Mesothelial cell of epicardium (in vitro differentiated cells): ENCODE data around the gene CEP104. TPM values are rescaled to one million over a fixed set of nuclear protein-coding genes. Genes with fewer than 3 reads are reported as not detected.

Experiments used
- DNase-seq, 2 experiments: peaks; one replicate each; pipeline ENCODE4 v3.0.0; 2021; ENCODE audit warnings: low spot score in 2 of 2; ENCODE audit not compliant: unreplicated experiment in 2 of 2
- H3K27ac Mint-ChIP-seq: 2 replicates; pipeline ENCODE4 v1.8.0; 2021; ENCODE audit warnings: mixed read lengths
- H3K27me3 Mint-ChIP-seq: 2 replicates; pipeline ENCODE4 v1.8.0; 2021; ENCODE audit warnings: low read depth, mixed read lengths
- H3K36me3 Mint-ChIP-seq: 2 replicates; pipeline ENCODE4 v1.8.0; 2021; ENCODE audit warnings: mixed read lengths
- H3K4me1 Mint-ChIP-seq: 2 replicates; pipeline ENCODE4 v1.8.0; 2021; ENCODE audit warnings: mixed read lengths
- H3K4me3 Mint-ChIP-seq: 2 replicates; pipeline ENCODE4 v1.8.0; 2021; ENCODE audit warnings: mild to moderate bottlenecking, moderate library complexity, mixed read lengths
- H3K9me3 Mint-ChIP-seq: 2 replicates; pipeline ENCODE4 v1.8.0; 2021; ENCODE audit warnings: mixed read lengths
- total RNA-seq: library from RNA; stranded (reverse); gene quantifications from 3 replicates; pipeline ENCODE4 v1.2.1, GENCODE V29; 2021
- TF ChIP-seq, protein P1 (sequence below): fragments of 200-600 bp; sonication (generic); IDR thresholded peaks from one replicate; pipeline ENCODE4 v1.5.0; 2021; ENCODE audit warnings: antibody characterized with exemption; ENCODE audit not compliant: unreplicated experiment

The CEP104 gene
- total RNA-seq, 1 donor from 2014 or later, result 37.0 TPM

DNA sequence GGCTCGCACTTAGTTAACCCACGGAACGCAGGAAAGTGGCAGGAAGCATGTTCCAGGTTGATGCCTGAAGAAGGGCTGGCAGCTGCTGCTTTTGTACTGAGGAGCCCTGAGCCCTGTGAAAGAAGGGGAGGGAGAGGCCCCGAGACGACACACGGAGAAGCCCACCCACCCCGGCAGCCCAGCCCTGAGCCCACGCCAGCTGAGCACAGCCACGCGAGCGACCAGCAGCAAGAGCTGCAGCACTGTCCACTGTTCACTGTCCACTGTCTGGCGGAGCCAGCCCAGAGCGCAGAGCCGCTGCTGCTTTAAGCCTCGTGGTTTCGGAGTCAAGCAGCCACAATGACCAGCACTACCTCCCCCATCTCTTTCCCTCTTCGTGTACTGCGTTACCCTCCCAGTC lies 66.1 kb downstream of the CEP104 start:
- TF ChIP-seq, protein P1, sequence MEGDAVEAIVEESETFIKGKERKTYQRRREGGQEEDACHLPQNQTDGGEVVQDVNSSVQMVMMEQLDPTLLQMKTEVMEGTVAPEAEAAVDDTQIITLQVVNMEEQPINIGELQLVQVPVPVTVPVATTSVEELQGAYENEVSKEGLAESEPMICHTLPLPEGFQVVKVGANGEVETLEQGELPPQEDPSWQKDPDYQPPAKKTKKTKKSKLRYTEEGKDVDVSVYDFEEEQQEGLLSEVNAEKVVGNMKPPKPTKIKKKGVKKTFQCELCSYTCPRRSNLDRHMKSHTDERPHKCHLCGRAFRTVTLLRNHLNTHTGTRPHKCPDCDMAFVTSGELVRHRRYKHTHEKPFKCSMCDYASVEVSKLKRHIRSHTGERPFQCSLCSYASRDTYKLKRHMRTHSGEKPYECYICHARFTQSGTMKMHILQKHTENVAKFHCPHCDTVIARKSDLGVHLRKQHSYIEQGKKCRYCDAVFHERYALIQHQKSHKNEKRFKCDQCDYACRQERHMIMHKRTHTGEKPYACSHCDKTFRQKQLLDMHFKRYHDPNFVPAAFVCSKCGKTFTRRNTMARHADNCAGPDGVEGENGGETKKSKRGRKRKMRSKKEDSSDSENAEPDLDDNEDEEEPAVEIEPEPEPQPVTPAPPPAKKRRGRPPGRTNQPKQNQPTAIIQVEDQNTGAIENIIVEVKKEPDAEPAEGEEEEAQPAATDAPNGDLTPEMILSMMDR, result no peak
- Mint-ChIP-seq H3K27ac (no peak overlapping the region), H3K4me3 (no peak overlapping the region)

DNA sequence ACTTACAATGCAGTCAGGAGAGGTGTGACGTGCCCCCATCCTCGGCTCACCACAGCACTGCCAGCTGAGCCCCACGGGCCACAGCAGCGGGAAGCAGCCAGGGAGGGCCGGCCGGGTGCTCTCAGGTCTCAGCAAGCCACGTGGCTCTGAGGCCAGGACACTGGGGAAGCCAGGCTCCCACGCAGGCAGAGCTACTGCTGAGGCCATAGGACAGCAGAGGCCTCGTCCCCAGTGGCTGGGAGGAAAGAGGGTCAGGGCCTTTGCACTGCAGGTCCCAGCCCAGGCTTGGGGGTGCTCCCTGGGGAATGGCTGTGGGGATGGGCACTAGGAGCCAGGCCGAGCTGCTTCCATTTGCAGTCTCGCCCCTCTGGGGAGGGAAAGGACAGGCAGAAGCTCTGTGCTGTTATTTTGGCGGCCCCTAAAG lies 66.5 kb downstream of the CEP104 start:
- Mint-ChIP-seq H3K4me1 (peaks cover 11% of the 10 kb centered on the region), H3K27me3 (no peaks in the 10 kb centered on the region), H3K27ac (no peak overlapping the region), H3K4me3 (no peak overlapping the region), H3K9me3 (no peaks in the 10 kb centered on the region), H3K36me3 (peaks cover 11% of the 10 kb centered on the region)
- TF ChIP-seq, protein P1, result no peak
- DNase-seq, result no peak

More for the DNA sequence above, 66.1 kb downstream of the CEP104 start:
- no peaks in the 10 kb centered on the region for H3K27me3 Mint-ChIP-seq
- DNase-seq, result no peak
- H3K4me1 Mint-ChIP-seq, result peaks cover 11% of the 10 kb centered on the region
- H3K36me3 Mint-ChIP-seq, result peaks cover 10% of the 10 kb centered on the region
- H3K9me3 Mint-ChIP-seq, result no peaks in the 10 kb centered on the region

DNA sequence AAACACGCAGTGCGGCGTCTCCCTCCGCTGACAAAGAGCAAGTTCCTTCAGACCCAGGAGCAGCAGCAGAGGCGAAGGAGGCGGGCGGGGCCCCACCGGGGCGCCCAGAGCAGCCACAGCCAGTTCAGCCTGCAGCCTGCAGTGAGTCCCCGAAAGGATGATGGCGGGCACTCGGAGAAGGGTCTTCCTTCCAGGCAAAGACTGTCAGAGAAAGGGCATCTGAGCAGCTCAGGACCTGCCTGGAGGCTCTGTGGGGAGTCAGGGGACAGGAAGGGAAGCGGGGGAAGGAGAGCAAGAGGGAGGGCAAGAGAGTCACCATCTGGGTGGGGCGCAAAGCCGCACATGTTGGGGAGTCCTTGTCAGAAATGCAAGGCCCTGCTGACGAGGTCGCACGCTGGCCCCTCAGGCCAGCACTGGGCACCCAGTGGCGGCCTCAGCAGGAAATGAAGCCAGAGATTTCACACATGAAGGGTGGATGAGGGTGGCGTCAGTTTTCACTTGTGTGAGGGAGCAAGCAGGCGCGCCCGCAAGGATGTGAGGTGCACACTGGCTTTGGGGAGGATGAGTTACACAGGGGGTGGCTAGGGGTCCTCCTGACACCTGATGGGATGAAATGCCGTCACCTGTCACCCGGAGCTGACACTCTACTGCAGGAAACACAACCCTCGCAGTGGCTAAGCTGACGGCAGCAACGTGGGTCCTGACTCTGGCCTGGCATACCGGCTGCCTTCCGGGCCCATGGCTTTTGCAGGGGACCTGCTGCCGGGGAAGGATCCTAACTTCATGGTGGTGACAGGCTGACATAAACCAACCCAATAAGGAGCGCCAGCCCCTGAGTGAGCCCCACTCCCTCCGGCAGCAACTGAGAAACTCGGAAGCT lies 67.3 kb downstream of the CEP104 start:
- DNase-seq, result no peak
- Mint-ChIP-seq H3K27ac (no peak overlapping the region), H3K4me3 (no peak overlapping the region), H3K9me3 (no peaks in the 10 kb centered on the region), H3K4me1 (peaks cover 5% of the 10 kb centered on the region), H3K36me3 (peaks cover 18% of the 10 kb centered on the region), H3K27me3 (no peaks in the 10 kb centered on the region)
- TF ChIP-seq, protein P1, result no peak

DNA sequence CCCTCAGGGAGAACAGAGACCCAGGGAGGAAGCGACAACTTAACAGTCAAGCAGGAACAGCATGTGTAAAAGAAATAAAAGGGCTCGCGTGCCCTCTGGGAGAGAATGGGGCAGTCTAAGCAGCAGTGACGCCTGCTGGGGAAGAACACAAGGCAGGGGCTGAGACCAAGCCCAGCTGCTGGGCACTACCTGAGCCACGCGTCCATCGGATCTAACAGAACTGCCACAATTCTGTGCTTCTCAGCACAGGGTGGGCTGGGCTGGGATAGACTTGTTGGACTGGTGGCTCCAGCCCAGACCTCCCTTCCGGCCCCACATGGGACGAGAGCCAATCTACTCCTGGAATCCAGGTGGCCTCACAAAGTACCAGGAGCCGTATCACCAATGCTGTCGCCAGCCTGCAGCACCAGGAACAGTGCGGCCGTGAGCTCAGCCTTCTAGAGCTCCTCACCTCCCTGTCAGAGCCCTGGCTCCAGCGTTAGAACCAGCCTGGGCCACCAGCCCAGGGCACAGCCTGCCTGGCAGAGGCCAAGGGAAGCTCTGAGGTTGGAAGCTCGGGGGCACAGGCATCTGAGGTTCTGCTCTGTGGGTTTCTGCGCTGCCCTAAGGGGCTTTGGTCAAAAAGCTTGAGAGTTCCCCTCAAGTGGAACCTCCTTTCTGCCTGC lies 68.1 kb downstream of the CEP104 start:
- no peaks in the 10 kb centered on the region for H3K9me3 Mint-ChIP-seq
- DNase-seq, result no peak
- peaks cover 5% of the 10 kb centered on the region for H3K4me1 Mint-ChIP-seq
- H3K27ac Mint-ChIP-seq, result no peak overlapping the region
- no peaks in the 10 kb centered on the region for H3K27me3 Mint-ChIP-seq
- peaks cover 24% of the 10 kb centered on the region for H3K36me3 Mint-ChIP-seq
- TF ChIP-seq, protein P1, result no peak
- H3K4me3 Mint-ChIP-seq, result no peak overlapping the region

DNA sequence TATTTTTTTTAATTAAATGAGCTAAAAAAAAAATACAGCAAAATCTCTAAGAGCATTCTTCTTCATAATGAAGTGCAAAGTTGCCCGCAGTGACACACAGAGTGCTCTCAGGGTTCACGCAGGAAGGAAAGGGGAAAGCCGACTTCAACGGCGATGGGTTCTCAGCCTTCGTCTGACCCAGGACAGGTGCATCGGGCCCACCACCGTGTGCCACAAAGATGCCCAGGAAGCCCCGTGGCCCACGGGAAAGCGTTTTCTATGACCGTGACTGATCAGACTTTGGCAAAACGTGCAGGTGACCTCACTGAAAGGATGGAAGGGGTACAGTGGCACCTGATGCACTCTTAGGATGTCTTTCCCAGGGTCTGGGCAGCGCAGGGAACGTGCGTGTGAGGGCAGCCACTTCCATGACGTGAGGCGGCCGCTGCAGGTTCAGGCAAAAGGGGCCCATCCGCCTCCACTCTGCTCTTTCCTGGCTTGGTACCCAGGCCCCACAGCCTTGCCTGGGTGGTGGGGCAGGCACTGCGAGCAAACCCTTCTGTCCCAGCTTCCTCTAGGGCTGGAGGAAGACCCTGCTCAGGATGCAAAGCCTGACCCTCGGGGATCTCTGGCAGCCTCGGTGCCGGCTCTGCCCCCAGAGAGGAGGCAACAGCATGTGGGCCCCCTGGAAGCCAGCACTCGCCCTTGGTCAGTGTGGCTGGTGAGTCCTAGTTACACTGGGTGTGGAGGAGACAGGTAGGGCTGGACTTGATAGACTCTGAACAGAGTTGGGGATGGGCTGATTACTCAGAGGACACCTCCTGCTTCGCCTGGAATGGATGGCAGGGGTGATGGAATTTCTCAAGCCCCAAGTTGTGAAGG lies 69.0 kb downstream of the CEP104 start:
- Mint-ChIP-seq H3K4me1 (no peaks in the 10 kb centered on the region), H3K36me3 (peaks cover 25% of the 10 kb centered on the region), H3K9me3 (no peaks in the 10 kb centered on the region), H3K27ac (no peak overlapping the region), H3K4me3 (no peak overlapping the region), H3K27me3 (no peaks in the 10 kb centered on the region)
- TF ChIP-seq, protein P1, result no peak
- DNase-seq, result no peak
